Eye (tissue), 1 donor: ENCODE results near the gene ALDH8A1.
"Not testable (repeated sequence)": the region's sequence is repeated elsewhere in the genome, so short reads cannot be mapped to it uniquely, and the experiment has no call there.

Experiments
- DNase-seq: peaks from one replicate; pipeline ENCODE4 v3.0.0-alpha.2; 2015

The ALDH8A1 gene

DNA sequence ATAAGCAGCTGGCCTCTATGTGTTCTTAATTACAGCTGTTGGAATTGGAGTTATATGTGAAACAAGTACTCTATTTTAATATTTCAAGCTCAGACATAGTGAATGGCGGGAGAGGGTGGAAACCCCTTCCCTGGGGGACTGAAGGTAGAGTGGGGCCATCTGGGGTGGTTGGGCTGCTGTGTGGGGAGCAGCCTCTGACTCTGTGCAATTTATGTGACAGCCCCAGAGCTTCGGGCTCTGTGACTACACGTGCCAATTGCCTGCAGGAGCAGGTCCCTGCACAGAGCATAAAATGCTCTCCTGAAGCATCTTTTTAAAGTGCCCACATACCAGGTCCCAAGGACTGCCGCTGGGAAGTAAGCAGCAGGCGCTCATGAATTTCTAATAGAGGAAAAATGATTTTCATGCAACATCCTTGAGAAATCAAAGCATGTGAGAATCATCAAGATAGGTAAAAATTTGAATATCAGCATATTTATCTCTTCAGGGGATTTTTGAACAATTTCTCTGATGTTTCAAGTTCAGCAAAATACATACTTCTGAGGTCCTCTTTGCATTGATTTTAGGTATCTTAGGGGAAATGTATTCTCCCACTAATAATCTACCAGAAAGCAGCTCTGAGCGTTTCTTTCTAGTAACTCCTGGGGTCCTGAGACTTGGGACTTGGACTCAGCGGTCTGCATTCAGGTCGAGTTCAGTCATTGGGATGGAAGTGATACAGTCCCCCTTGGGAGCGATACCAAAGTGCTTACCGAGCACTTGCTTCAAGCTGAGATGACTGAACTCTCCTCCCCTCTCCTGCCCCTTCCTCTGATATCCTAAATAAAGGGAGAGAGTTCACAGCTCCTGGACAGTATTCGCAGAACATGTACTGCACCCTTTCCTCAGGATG lies 40.0 kb downstream of the ALDH8A1 start:
- peak; percentile 67 for DNase-seq

DNA sequence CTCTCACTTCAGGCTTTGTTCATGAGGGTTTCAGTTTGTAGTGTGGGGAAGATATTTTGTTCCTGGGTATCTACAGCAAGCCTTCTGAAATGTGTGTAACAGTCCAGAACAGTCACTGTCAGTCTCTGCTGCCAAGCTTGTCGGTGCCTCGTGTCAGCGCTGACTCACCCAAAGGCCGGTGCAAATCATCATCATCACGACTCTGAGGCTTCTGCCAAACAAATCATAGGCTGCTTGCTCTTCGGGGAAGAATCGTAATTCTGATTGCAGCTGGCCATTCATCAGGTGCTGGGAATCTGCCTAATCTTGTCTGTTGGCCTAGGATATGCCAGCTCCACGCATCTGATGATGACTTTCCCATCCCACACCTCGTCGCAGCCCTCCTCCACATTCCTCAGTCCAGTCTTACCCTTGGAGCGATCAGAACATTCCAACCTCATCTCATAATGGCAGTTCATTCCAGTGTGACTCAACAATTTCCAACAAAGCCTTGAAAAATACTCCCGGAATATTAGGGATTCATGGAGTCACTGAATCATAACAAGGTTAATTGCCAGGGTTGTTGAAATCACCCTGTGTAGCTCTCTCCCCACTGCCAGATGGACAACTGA lies 40.9 kb downstream of the ALDH8A1 start:
- peak; percentile 40 for DNase-seq

- DNase-seq = not testable (repeated sequence)
These were observed 45.2 kb downstream of the ALDH8A1 start for GRCh38 chr6:134904731-134905130.

GRCh38 chr6:134903448-134903847 lies 46.5 kb downstream of the ALDH8A1 start:
- no peak for DNase-seq

GRCh38 chr6:134902936-134903335 lies 47.0 kb downstream of the ALDH8A1 start:
- no peak for DNase-seq

- DNase-seq = no peak
These were observed 47.6 kb downstream of the ALDH8A1 start for GRCh38 chr6:134902074-134902861.

- DNase-seq = no peak
These were observed 51.3 kb downstream of the ALDH8A1 start for GRCh38 chr6:134898575-134898974.

DNA sequence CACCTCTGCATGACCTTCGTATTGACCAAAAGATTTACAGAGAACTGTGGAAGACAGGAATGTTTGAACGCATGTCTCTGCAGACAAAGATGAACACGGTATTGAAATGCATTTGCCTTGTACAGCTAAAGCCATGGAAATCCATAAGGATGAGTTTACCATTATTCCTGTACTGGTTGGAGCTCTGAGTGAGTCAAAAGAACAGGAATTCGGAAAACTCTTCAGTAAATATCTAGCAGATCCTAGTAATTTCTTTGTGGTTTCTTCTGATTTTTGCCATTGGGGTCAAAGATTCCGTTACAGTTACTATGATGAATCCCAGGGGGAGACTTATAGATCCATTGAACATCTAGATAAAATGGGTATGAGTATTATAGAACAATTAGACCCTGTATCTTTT lies 51.7 kb downstream of the ALDH8A1 start:
- DNase-seq = not testable (repeated sequence)

DNA sequence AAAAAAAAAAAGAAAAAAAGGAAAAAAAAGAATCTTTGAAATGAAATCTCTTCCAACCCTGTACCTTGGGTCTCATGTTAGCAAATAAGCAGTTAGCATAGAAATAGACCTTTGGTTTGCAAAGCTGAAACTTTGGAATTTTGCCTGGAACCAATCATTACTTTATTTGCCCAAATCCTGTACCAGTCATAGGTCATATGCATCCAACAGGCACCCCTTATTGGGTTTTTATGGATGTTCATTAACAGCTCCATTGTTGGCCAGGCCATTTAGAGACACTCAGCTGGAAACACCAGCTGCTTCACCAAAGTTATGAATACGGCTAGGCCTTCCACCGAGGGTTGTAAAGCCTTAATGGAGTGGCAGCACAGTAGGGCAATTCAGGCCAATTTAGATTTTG lies 53.0 kb downstream of the ALDH8A1 start:
- no peak for DNase-seq

- DNase-seq = no peak
These were observed 55.1 kb downstream of the ALDH8A1 start for GRCh38 chr6:134894800-134895199.

DNA sequence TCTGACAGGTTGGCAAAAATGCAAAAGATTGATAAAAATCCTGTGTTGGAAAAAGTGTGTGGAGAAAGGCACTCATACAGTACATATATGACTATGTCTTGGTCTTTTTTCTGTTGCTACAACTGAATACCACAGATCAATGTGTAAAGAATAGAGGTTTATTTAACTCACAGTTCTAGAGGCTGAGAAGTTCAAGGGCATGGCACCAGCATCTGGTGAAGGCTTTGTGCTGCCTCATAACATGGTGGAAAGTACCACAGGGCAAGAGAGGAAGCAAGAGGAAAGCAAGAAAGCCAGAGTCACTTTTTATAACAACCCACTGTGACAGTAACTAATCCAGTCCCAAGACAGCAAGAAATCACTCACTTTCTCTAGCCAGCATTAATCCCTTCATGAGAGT lies 57.5 kb downstream of the ALDH8A1 start:
- DNase-seq = no peak

- DNase-seq = no peak
These were observed 58.3 kb downstream of the ALDH8A1 start for GRCh38 chr6:134891633-134892032.

DNA sequence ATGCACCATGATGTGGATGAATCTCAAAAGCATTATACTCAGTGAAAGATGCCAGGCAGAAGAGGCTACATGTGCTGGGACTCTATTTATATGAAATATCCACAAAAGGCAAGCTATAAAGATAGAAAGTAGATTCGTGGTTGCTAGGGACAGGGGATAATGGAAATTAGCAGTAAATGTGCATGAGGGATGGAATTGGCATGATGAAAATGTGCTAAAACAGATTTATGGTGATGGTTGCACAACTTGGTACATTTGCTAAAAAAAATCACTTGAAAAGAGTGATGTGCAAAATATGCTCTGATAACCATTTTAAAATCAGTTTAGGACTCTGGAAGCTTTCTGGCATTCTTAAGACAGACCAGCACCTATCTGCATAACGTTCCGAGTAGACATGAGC lies 61.6 kb downstream of the ALDH8A1 start:
- no peak for DNase-seq

DNA sequence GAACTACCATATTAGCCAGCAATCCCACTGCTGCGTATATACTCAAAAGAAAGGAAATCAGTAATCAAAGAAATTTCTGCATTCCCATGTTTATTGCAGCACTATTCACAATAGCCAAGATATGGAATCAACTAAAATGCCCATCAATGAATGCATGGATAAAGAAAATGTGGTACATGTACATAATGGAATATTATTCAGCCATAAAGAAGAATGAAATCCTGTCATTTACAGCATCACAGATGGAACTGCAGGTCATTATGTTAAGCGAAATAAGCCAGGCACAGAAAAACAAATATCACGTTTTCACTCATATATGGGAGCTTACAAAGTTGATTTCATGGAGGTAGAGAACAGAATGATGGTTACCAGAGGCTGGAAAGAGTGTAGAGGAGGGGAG lies 65.1 kb downstream of the ALDH8A1 start:
- DNase-seq = no peak

GRCh38 chr6:134883314-134883713 lies 66.6 kb downstream of the ALDH8A1 start:
- no peak for DNase-seq

DNA sequence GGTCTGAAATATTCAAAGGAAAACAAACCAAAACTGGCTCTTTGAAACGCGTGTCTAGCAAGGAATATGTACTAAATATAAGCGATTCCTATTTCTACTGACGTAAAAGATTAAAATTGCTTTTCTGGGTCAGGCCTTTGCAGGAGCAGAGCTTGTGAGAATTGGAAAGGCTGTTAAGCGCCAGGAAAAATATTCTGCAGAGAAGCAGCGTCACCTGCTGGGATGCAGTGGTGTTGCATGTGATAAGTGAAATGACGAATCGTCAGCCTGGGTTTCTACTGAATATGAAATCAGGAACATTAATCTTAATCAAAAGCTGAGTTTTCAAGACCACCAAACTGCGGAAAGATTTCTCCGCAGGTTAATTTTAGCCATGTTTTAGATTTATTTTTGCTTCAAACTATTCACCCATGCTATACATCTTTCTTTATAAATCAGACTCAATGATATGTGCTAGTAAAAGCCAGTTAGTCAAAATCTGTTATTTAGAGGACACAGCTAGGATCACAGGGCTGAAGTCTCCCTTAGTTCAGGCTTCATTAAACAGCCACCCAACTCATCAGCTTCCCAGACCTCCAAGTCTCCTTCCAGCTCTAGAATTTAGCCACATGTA lies 67.4 kb downstream of the ALDH8A1 start:
- DNase-seq = peak; percentile 84

- DNase-seq = no peak
These were observed 69.3 kb downstream of the ALDH8A1 start for GRCh38 chr6:134880487-134881190.

DNA sequence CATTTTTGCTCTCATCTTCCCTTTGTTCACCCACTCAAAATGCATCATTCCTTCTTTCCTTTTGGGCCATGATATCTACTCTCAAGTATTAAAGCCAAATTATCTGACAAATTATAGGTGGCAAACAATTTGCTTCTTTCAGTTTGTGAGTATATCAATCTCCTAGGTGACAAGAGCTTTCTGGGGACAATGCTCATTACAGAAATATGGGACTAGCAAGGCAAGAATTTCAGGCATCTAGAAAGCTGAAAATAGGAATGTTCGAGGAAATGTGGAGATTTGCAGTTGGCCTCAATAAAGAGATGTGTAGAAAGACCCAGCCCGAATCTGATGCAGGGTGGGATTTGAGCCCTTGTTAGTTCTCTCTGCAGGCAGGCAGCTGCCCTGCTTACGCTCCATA lies 71.8 kb downstream of the ALDH8A1 start:
- no peak for DNase-seq

- DNase-seq = no peak
These were observed 74.5 kb downstream of the ALDH8A1 start for GRCh38 chr6:134875367-134875766.

DNA sequence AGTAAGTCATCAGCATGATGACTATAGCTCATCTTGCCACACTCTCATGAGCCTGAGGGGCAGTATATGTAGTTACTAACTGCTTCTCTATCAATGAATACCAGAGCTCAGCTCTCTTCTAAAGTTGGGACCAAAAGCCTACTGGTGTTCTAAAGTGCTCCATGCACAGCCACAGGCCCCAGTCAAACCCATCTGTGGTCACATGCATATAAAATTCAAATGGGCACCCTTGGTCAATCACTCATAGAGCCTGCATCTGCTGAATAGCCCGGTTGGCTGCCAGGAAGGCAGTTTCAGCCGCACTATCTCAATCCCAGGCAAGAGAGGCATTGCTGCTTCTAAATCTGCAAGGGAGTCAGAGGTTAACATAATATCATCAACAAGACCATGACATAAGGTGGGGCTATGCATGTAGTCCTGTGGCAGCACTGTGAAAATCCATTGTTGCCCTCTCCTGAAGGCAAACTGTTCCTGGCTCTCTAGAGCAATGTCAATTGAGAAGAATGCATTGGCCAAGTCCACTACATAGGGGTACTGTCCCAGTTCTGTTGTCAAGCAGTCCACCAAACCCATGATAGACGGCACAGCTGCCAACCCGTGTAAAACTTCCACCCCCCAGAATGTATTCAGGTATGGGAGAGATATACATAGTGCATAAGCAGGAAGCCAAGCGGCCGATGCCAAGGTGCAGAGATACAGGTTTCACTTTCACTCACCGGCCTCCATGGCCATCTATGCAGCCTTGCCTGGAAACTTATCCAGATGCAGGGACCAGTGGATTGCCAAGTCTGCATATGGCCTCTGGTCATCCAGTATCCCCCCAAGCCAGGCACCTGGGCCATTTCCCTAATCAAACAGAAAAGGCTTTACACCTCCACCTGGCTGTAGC lies 76.2 kb downstream of the ALDH8A1 start:
- no peak for DNase-seq
